ENCODE measurements around the gene CLHC1.
"Not testable (repeated sequence)": the region's sequence is repeated elsewhere in the genome, so short reads cannot be mapped to it uniquely, and the experiment has no call there.

Gene CLHC1

GRCh38 chr2:55140316-55141219, 91.5 kb downstream of the CLHC1 start:
- H3K27me3 Mint-ChIP-seq: no peaks in the 10 kb centered on the region
- no peaks in the 10 kb centered on the region for H3K36me3 Mint-ChIP-seq
- no peak overlapping the region for H3K27ac Mint-ChIP-seq
- H3K4me3 Mint-ChIP-seq: no peak overlapping the region
- no peaks in the 10 kb centered on the region for H3K9me3 Mint-ChIP-seq
- H3K4me1 Mint-ChIP-seq: peaks cover 23% of the 10 kb centered on the region
- no peak for ATAC-seq

GRCh38 chr2:55139305-55139704, 92.8 kb downstream of the CLHC1 start:
- Mint-ChIP-seq H3K27me3 (no peaks in the 10 kb centered on the region), H3K4me3 (no peak overlapping the region), H3K9me3 (no peaks in the 10 kb centered on the region), H3K36me3 (no peaks in the 10 kb centered on the region), H3K4me1 (peaks cover 28% of the 10 kb centered on the region), H3K27ac (no peak overlapping the region)
- ATAC-seq: no peak

GRCh38 chr2:55138882-55139229, 93.2 kb downstream of the CLHC1 start:
- H3K4me1 Mint-ChIP-seq: peaks cover 33% of the 10 kb centered on the region
- H3K9me3 Mint-ChIP-seq: no peaks in the 10 kb centered on the region
- H3K36me3 Mint-ChIP-seq: no peaks in the 10 kb centered on the region
- ATAC-seq: no peak
- no peaks in the 10 kb centered on the region for H3K27me3 Mint-ChIP-seq
- no peak overlapping the region for H3K4me3 Mint-ChIP-seq
- no peak overlapping the region for H3K27ac Mint-ChIP-seq

- Mint-ChIP-seq H3K27ac (peak overlapping the region; percentile 21), H3K4me3 (no peak overlapping the region), H3K36me3 (no peaks in the 10 kb centered on the region), H3K9me3 (no peaks in the 10 kb centered on the region), H3K4me1 (peaks cover 39% of the 10 kb centered on the region), H3K27me3 (no peaks in the 10 kb centered on the region)
- no peak for ATAC-seq
Observed at GRCh38 chr2:55138014-55138881, 93.8 kb downstream of the CLHC1 start.

DNA sequence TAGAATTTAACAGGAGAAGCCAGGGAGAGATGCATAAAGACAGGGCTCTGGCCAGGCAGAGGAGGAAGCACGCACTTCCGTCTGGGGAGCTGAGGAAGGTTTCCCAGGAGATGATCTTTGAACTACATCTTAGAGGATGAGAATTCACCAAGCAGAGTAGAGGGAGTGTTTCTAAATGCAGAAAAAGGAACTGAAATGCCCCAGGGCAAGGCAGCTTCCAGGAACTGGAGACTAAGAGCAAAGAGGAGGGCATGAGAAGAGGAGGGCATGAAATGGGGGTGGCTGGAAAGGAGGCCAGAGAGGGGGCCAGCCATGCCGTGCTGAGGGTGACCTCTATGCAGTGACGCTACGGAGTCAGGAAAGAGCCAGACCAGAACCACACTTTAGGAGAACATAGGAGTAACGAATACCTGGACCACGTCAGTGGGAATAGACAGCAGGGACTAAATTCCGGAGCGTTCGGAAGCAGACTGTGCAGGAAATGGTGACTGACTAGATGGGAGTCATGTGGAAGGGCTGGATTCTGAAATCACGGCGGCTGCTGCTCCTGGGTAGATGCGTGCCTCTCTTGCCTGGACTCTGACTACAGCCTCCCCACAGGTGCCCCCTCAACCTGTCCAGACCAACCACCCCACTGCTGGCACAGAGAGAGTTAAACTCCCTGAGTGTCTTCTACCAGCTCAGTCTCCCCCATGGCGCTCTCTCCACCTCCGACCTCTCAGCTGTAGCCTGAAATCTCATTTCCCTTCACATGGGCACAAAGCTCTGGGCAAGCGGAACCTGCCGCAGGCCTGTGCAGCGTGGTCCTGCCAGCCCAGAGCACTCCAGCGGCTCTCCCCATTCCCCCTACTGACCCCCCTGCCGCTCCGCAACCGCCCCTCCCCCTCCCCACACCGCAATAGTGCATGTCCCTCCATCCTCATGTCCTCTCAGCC, 94.8 kb downstream of the CLHC1 start:
- no peaks in the 10 kb centered on the region for H3K9me3 Mint-ChIP-seq
- no peaks in the 10 kb centered on the region for H3K27me3 Mint-ChIP-seq
- no peaks in the 10 kb centered on the region for H3K36me3 Mint-ChIP-seq
- H3K4me1 Mint-ChIP-seq: peaks cover 40% of the 10 kb centered on the region
- peak overlapping the region; percentile 25 for H3K27ac Mint-ChIP-seq
- peak; percentile 48 for ATAC-seq
- no peak overlapping the region for H3K4me3 Mint-ChIP-seq

- H3K4me1 Mint-ChIP-seq: peaks cover 40% of the 10 kb centered on the region
- ATAC-seq: no peak
Observed at GRCh38 chr2:55136138-55136541, 96.0 kb downstream of the CLHC1 start.

GRCh38 chr2:55135491-55135890, 96.6 kb downstream of the CLHC1 start:
- no peak for ATAC-seq
- H3K4me1 Mint-ChIP-seq: peaks cover 40% of the 10 kb centered on the region
- no peaks in the 10 kb centered on the region for H3K9me3 Mint-ChIP-seq
- no peaks in the 10 kb centered on the region for H3K27me3 Mint-ChIP-seq
- H3K4me3 Mint-ChIP-seq: no peak overlapping the region
- H3K36me3 Mint-ChIP-seq: no peaks in the 10 kb centered on the region
- no peak overlapping the region for H3K27ac Mint-ChIP-seq

More at GRCh38 chr2:55136138-55136541, 96.0 kb downstream of the CLHC1 start:
- no peaks in the 10 kb centered on the region for H3K9me3 Mint-ChIP-seq
- H3K4me3 Mint-ChIP-seq: no peak overlapping the region
- peak overlapping the region; percentile 25 for H3K27ac Mint-ChIP-seq
- H3K27me3 Mint-ChIP-seq: no peaks in the 10 kb centered on the region
- no peaks in the 10 kb centered on the region for H3K36me3 Mint-ChIP-seq

DNA sequence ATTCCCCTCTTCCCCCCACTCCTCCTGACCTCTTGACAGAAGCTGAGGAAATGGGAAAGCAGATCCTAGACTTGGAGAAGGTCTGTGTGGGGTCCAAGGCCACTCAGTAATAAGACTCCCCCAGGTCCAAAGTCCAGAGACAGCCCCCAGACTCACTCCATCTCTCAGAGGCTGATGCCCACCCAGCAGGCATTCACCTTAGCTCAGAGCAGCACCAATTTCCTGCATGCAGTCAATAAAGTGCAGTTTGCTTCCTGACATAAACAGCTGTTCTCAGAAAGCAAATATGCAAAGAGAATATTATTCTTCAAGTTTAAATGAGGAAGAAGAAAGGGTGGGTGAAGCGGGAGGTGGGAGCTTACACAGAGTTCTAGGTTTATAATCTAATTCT, 97.8 kb downstream of the CLHC1 start:
- peak; percentile 55 for ATAC-seq
- no peaks in the 10 kb centered on the region for H3K27me3 Mint-ChIP-seq
- peaks cover 40% of the 10 kb centered on the region for H3K4me1 Mint-ChIP-seq
- no peaks in the 10 kb centered on the region for H3K36me3 Mint-ChIP-seq
- no peaks in the 10 kb centered on the region for H3K9me3 Mint-ChIP-seq
- H3K4me3 Mint-ChIP-seq: peak overlapping the region; percentile 92
- peak overlapping the region; percentile 94 for H3K27ac Mint-ChIP-seq

DNA sequence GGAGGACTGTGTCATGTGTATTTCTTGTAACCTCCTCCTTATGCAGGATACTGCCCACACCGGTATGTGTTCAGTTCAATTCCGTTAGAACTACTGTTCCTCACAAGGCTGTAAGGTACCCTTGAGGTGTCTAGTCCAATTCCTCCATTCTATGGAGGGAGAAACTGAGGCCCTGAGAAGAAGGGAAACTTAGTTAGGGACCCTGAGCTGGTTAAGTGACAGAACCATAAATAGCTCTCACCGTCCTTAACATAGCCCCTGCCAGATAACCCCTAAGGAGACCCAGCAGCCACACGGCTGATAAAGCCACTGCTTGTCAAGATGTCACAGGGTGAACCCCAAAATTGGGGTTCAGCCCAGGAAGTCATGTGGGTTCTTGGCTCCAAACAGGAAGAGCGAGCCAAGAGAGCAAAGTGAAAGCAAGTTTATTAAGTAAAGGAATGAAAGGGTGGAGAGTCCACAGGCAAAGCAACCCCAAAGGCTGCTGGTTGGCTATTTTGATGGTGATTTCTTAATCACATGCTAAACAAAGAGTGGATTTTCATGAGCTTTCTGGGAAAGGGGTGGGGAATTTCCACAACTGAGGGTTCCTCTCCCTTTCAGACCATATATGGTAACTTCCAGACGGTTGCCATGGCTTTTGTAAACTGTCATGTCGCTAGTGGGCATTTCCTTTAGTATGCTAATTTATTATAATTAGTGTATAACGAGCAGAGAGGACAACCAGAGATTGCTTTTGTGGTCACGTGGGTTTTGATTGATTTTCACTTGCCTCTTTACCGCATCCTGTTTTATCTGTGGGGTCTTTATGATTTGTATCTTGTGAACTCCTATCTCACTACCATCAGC, 98.4 kb downstream of the CLHC1 start:
- peak; percentile 89 for ATAC-seq
- Mint-ChIP-seq H3K27me3 (no peaks in the 10 kb centered on the region), H3K27ac (peak overlapping the region; percentile 94)

GRCh38 chr2:55130849-55131248, 101.2 kb downstream of the CLHC1 start:
- Mint-ChIP-seq H3K36me3 (no peaks in the 10 kb centered on the region), H3K4me3 (no peak overlapping the region), H3K27ac (no peak overlapping the region), H3K27me3 (no peaks in the 10 kb centered on the region), H3K9me3 (no peaks in the 10 kb centered on the region), H3K4me1 (peaks cover 17% of the 10 kb centered on the region)
- ATAC-seq: no peak

More for the DNA sequence above, 98.4 kb downstream of the CLHC1 start:
- no peaks in the 10 kb centered on the region for H3K9me3 Mint-ChIP-seq
- H3K4me1 Mint-ChIP-seq: peaks cover 40% of the 10 kb centered on the region
- H3K36me3 Mint-ChIP-seq: no peaks in the 10 kb centered on the region
- H3K4me3 Mint-ChIP-seq: peak overlapping the region; percentile 92

DNA sequence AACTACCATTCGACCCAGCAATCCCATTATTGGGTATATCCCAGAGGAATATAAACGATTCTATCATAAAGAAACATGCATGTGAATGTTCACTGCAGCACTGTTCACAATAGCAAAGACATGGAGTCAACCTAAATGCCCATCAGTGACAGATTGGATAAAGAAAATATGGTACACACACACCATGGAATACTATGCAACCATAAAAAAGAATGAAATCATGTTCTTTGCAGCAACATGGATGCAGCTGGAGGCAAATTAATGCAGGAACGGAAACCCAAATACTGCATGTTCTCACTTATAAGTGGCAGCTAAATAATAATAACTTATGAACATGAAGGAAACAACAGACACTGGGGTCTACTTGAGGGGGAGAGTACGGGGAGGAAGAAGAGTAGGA, 105.5 kb downstream of the CLHC1 start:
- not testable (repeated sequence) for H3K9me3 Mint-ChIP-seq, ATAC-seq, H3K27ac Mint-ChIP-seq, H3K27me3 Mint-ChIP-seq, H3K36me3 Mint-ChIP-seq, H3K4me1 Mint-ChIP-seq, H3K4me3 Mint-ChIP-seq

All from stimulated activated memory B cell treated with anti-CD40 and anti-IgM and Interleukin-4, amounts not matched to agents 10 μg/mL and 1 μg/mL and 100 μg/mL, for 72 hours (primary cell).